Measurements from ENCODE around the gene STAC2. TPM values are rescaled to one million over a fixed set of nuclear protein-coding genes. Genes with fewer than 3 reads are reported as not detected.

Gene STAC2
- total and polyA plus RNA-seq, 5 donors from 2014 or later = not detected

DNA sequence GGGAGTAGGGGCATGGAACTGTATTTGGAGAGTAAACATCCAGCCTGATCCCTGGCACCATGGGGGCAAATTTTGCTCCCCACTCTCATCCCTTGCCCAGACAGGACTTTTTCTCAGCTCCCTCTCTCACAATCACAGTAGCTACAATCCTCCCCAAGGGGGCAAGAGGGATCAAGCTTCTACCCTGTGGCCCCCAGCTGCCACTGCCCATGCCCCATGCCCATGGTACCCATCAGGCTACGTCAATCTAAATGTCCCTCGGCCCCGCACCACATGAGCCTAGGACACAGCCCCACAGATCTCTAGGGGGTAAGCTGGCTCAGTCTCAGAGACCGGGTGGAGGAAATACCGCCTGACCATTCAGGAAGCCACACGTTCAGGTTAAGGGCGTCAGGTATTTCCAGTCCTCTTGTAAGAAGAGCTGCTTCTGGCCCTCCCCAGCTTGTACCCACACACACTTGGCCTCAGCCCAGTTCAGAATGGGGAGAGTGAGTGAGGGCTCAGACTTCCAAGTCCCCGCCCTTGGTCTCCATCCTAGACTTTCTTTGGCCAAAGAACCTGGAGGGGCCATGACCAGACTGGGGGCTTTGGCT lies 30.1 kb downstream of the STAC2 start:
- Histone ChIP-seq H3K9me3 (ENCODE audit: control insufficient read depth in 2 of 2, low read length in 2 of 2) (no peaks in the 10 kb centered on the region), H3K4me1 (ENCODE audit: control insufficient read depth, insufficient read depth, low read length, poor library complexity, severe bottlenecking) (peaks cover 40% of the 10 kb centered on the region), H3K27me3 (ENCODE audit: control insufficient read depth, insufficient read depth, low read length) (no peaks in the 10 kb centered on the region), H3K4me3 (ENCODE audit: low read depth, low read length) (peak overlapping the region; percentile 41), H3K36me3 (ENCODE audit: control insufficient read depth, insufficient read depth, low read length) (peaks cover 19% of the 10 kb centered on the region), H3K27ac (ENCODE audit: insufficient read depth, low read length, poor library complexity, severe bottlenecking) (no peak overlapping the region)
- DNase-seq (peak in 1 of 3 donors; percentile 27), ATAC-seq (ENCODE audit: low read depth in 2 of 2) (no peak)
- Mint-ChIP-seq H3K27ac (peak overlapping the region in 1 of 3 donors; percentile 69), H3K36me3 (peaks cover 19% of the 10 kb centered on the region), H3K4me3 (peak overlapping the region; percentile 81 to 91 (median 84)), H3K27me3 (peaks cover 7% of the 10 kb centered on the region), H3K4me1 (peaks cover 7 to 49% (median 33%) of the 10 kb centered on the region in 4 donors), H3K9me3 (no peaks in the 10 kb centered on the region)

DNA sequence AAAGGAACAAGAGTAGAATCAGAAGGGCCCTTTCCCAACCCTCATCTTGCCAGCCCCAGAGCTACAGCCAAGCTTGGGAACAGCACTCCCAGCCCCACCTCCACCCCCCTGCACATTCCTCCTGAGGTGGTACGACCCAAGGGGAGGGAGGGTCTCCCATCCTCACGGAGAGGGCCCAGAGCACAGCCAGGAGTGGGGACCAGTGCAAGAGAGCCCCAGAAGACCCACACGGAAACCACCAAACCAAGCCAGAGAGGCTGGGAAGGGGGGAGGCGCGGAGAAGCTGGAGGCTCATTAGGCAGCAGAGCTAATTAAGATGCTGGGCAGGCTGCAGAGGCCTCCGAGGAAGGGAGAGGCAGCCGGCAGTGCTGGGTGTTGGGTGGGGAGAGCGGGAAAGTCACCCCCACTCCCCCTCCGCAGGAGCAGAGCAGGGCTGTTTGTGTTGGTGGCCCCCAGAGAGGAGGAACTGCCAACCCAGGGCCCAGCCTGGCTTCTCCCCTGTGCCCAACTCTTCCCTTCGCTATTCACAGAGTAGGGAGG lies 30.7 kb downstream of the STAC2 start:
- peaks cover 6 to 46% (median 30%) of the 10 kb centered on the region in 4 donors for H3K4me1 Mint-ChIP-seq
- H3K9me3 Mint-ChIP-seq = no peaks in the 10 kb centered on the region
- peaks cover 19% of the 10 kb centered on the region for H3K36me3 Mint-ChIP-seq
- H3K36me3 ChIP-seq (ENCODE audit: control insufficient read depth, insufficient read depth, low read length) = peaks cover 19% of the 10 kb centered on the region
- H3K27me3 ChIP-seq (ENCODE audit: control insufficient read depth, insufficient read depth, low read length) = no peaks in the 10 kb centered on the region
- peaks cover 3% of the 10 kb centered on the region for H3K27me3 Mint-ChIP-seq
- no peak overlapping the region for H3K27ac ChIP-seq (ENCODE audit: insufficient read depth, low read length, poor library complexity, severe bottlenecking)
- peaks cover 39% of the 10 kb centered on the region for H3K4me1 ChIP-seq (ENCODE audit: control insufficient read depth, insufficient read depth, low read length, poor library complexity, severe bottlenecking)
- peak overlapping the region; percentile 13 to 91 (median 60) for H3K4me3 Mint-ChIP-seq
- no peak for ATAC-seq (ENCODE audit: low read depth in 2 of 2)
- no peak overlapping the region for H3K4me3 ChIP-seq (ENCODE audit: low read depth, low read length)
- no peak for DNase-seq
- H3K9me3 ChIP-seq (ENCODE audit: control insufficient read depth in 2 of 2, low read length in 2 of 2) = no peaks in the 10 kb centered on the region
- peak overlapping the region in 2 of 3 donors; percentile 14 to 25 for H3K27ac Mint-ChIP-seq

DNA sequence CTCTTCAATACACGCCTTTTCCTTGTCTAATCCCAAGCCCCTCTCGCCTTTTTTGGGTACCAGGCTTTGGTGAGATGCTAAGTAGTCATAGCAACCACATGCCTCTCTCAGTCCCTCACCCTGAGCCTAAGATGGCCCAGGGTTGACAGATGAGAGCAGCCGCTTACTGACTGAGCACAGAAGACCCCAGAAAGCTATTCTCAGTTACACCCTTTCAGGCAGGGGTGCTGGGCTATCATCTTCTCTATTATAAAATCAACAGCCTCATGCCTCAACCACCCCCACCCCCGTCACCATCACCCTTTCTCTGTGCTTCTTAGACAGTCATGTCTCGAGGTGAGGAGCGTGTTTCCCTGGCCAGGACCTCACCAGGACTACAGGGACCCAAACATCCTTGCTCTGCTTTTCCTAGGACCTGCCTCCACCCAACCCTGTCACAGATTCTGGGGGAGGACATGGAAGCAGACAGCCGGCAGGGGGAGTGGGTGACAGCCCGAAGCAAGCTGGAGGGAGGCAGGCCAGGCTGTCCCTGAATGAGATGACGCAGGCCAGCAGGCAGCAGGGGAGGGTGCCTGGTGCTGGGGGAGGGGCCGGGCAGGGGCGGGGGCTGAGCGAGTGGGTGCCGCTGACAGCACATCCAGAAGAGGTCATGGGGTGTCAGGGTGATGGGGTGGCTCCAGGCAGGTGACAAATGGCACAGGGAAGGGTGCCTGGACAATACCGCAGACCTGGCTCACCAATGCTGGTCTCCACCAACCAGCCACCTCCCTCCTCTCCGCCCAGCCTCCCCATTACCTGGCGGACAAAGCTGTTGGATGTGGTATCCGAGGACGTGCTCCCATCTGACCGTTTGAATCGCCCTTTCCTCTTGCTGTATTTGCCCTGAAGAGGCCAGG lies 31.4 kb downstream of the STAC2 start:
- no peaks in the 10 kb centered on the region for H3K9me3 Mint-ChIP-seq
- Histone ChIP-seq H3K4me1 (ENCODE audit: control insufficient read depth, insufficient read depth, low read length, poor library complexity, severe bottlenecking) (peaks cover 32% of the 10 kb centered on the region), H3K27ac (ENCODE audit: insufficient read depth, low read length, poor library complexity, severe bottlenecking) (no peak overlapping the region), H3K9me3 (ENCODE audit: control insufficient read depth in 2 of 2, low read length in 2 of 2) (no peaks in the 10 kb centered on the region), H3K27me3 (ENCODE audit: control insufficient read depth, insufficient read depth, low read length) (no peaks in the 10 kb centered on the region), H3K36me3 (ENCODE audit: control insufficient read depth, insufficient read depth, low read length) (peaks cover 19% of the 10 kb centered on the region), H3K4me3 (ENCODE audit: low read depth, low read length) (no peak overlapping the region)
- H3K27ac Mint-ChIP-seq = peak overlapping the region in 2 of 3 donors; percentile 72 to 86
- no peak for ATAC-seq (ENCODE audit: low read depth in 2 of 2)
- H3K36me3 Mint-ChIP-seq = peaks cover 19% of the 10 kb centered on the region
- H3K27me3 Mint-ChIP-seq = no peaks in the 10 kb centered on the region
- peak overlapping the region; percentile 31 to 81 (median 58) for H3K4me3 Mint-ChIP-seq
- peaks cover 0 to 39% (median 25%) of the 10 kb centered on the region in 4 donors for H3K4me1 Mint-ChIP-seq
- no peak for DNase-seq

DNA sequence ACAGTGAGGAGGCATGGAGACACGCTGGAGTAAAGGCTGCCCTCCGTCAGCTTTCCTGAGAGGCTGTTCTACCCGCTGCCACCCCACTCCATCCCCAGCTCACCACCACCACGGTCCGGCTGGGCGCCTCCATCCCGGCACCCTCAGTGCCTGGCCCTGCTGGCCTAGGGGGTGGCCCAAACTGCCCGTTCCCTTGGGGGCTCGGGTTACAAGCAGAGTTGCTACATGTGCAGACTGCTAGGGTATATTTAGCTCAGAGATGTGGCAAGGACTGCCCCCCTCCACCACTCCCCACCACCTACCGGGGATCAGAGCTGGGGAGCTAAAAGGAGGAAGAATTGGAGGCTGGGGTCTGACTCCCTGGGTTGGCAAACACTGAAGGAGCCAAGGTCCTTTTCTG lies 32.4 kb downstream of the STAC2 start:
- Histone ChIP-seq H3K9me3 (ENCODE audit: control insufficient read depth in 2 of 2, low read length in 2 of 2) (no peaks in the 10 kb centered on the region), H3K36me3 (ENCODE audit: control insufficient read depth, insufficient read depth, low read length) (peaks cover 24% of the 10 kb centered on the region), H3K27me3 (ENCODE audit: control insufficient read depth, insufficient read depth, low read length) (no peaks in the 10 kb centered on the region), H3K4me1 (ENCODE audit: control insufficient read depth, insufficient read depth, low read length, poor library complexity, severe bottlenecking) (peaks cover 22% of the 10 kb centered on the region), H3K4me3 (ENCODE audit: low read depth, low read length) (no peak overlapping the region), H3K27ac (ENCODE audit: insufficient read depth, low read length, poor library complexity, severe bottlenecking) (no peak overlapping the region)
- no peaks in the 10 kb centered on the region for H3K27me3 Mint-ChIP-seq
- H3K9me3 Mint-ChIP-seq = no peaks in the 10 kb centered on the region
- H3K36me3 Mint-ChIP-seq = peaks cover 19% of the 10 kb centered on the region
- H3K4me3 Mint-ChIP-seq = peak overlapping the region in 2 of 4 donors; percentile 1 to 75
- ATAC-seq (ENCODE audit: low read depth in 2 of 2) = no peak
- H3K27ac Mint-ChIP-seq = peak overlapping the region in 1 of 3 donors; percentile 6
- DNase-seq = no peak
- H3K4me1 Mint-ChIP-seq = peaks cover 0 to 31% (median 20%) of the 10 kb centered on the region in 4 donors

DNA sequence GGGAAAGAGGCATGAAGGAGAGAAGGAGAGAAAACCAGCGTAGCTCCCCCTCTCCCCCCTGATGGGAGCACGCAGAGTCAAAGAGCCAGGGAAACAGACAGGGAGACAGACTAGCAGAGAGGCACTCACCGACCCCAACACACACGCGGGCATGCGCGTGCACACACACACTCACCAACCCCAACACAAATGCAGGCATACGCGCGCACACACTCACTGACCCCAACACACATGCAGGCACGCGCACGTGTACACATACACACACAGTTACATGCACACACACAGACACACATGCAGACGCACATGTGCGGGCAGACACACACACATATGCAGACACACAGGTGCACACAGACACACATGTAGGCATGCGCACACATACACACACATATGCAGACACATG lies 32.8 kb downstream of the STAC2 start:
- no peak for ATAC-seq (ENCODE audit: low read depth in 2 of 2)
- peaks cover 25% of the 10 kb centered on the region for H3K36me3 ChIP-seq (ENCODE audit: control insufficient read depth, insufficient read depth, low read length)
- no peak overlapping the region for H3K27ac ChIP-seq (ENCODE audit: insufficient read depth, low read length, poor library complexity, severe bottlenecking)
- Mint-ChIP-seq H3K27me3 (no peaks in the 10 kb centered on the region), H3K36me3 (peaks cover 19% of the 10 kb centered on the region), H3K4me3 (peak overlapping the region in 2 of 4 donors; percentile 1 to 75), H3K27ac (peak overlapping the region in 2 of 3 donors; percentile 6 to 69), H3K9me3 (no peaks in the 10 kb centered on the region), H3K4me1 (peaks cover 0 to 26% (median 18%) of the 10 kb centered on the region in 4 donors)
- no peaks in the 10 kb centered on the region for H3K9me3 ChIP-seq (ENCODE audit: control insufficient read depth in 2 of 2, low read length in 2 of 2)
- no peaks in the 10 kb centered on the region for H3K27me3 ChIP-seq (ENCODE audit: control insufficient read depth, insufficient read depth, low read length)
- DNase-seq = no peak
- H3K4me3 ChIP-seq (ENCODE audit: low read depth, low read length) = no peak overlapping the region
- H3K4me1 ChIP-seq (ENCODE audit: control insufficient read depth, insufficient read depth, low read length, poor library complexity, severe bottlenecking) = peaks cover 18% of the 10 kb centered on the region

DNA sequence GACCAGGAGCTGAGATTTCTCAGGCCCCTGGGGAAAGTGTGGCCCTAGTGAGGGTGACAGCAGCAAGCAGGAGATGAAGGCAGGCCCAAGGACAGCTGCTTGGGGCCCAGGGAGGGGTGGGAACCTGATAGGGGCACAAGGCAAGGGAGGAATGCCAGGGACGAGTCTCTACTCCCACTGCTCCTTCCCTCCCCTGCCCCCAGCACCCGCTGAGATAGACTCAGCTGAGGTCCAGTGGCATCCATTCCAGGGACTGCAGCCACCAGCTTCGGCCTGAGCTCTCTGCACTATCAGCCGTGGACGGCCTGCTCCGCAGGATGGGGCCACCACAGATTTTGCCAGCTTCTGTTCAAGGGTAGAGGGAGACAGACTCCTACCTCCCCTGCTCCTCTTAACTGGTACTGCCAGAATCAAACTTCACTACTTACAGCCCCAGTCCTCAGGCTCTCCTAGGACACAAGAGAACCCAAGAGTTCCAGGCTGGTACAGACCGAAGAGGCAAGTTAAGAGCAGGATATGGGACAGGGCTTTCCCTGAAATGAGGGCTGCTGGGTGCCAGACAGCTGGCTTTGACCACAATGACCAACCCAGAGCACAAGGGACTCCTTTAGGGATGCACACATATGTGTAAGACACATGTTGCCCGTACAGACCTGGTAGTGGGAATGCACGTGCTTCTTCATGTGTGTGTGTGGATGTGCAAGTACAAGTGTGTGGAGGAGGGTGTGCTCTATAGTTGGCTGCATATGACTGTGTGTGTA lies 33.8 kb downstream of the STAC2 start:
- Histone ChIP-seq H3K9me3 (ENCODE audit: control insufficient read depth in 2 of 2, low read length in 2 of 2) (no peaks in the 10 kb centered on the region), H3K27me3 (ENCODE audit: control insufficient read depth, insufficient read depth, low read length) (no peaks in the 10 kb centered on the region), H3K4me3 (ENCODE audit: low read depth, low read length) (no peak overlapping the region), H3K36me3 (ENCODE audit: control insufficient read depth, insufficient read depth, low read length) (peaks cover 31% of the 10 kb centered on the region), H3K4me1 (ENCODE audit: control insufficient read depth, insufficient read depth, low read length, poor library complexity, severe bottlenecking) (peaks cover 13% of the 10 kb centered on the region), H3K27ac (ENCODE audit: insufficient read depth, low read length, poor library complexity, severe bottlenecking) (no peak overlapping the region)
- DNase-seq (no peak), ATAC-seq (ENCODE audit: low read depth in 2 of 2) (no peak)
- H3K36me3 Mint-ChIP-seq = peaks cover 25% of the 10 kb centered on the region
- peak overlapping the region; percentile 42 to 81 (median 58) for H3K27ac Mint-ChIP-seq
- no peaks in the 10 kb centered on the region for H3K27me3 Mint-ChIP-seq
- H3K4me3 Mint-ChIP-seq = peak overlapping the region in 2 of 4 donors; percentile 7 to 75
- H3K4me1 Mint-ChIP-seq = peaks cover 0 to 26% (median 17%) of the 10 kb centered on the region in 4 donors
- no peaks in the 10 kb centered on the region for H3K9me3 Mint-ChIP-seq

DNA sequence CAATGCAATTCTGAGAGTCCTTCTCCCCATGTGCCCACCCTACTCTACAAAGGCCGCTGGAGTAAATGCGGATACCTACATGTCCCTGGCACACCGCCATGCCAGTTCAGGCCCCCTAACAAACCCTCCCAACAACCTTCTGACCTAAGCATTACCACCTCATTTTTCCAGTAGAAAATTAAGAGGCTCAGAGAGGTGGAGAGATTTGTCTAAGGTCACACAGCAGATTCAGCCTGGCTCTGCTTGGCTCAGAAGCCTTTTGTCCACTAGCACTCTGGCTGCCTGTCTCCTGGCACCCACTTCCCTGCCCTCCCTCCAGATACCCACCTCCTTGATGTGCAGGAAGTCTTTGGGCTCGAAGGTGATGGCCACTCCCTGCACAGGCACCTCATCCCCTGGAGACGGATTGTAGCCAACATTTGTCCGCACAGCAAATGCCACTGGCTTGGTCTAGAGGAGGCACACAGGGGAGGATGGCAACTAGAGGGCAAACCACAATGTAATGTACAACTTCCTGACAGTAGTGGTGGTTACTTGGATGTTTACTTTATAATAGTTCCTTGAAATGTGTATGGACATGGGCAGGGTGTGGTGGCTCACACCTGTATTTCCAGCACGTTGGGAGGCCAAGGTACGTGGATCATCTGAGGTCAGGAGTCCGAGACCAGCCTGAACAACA lies 38.5 kb downstream of the STAC2 start:
- Histone ChIP-seq H3K4me1 (ENCODE audit: control insufficient read depth, insufficient read depth, low read length, poor library complexity, severe bottlenecking) (no peaks in the 10 kb centered on the region), H3K36me3 (ENCODE audit: control insufficient read depth, insufficient read depth, low read length) (peaks cover 56% of the 10 kb centered on the region), H3K27ac (ENCODE audit: insufficient read depth, low read length, poor library complexity, severe bottlenecking) (no peak overlapping the region), H3K9me3 (ENCODE audit: control insufficient read depth in 2 of 2, low read length in 2 of 2) (no peaks in the 10 kb centered on the region), H3K27me3 (ENCODE audit: control insufficient read depth, insufficient read depth, low read length) (no peaks in the 10 kb centered on the region), H3K4me3 (ENCODE audit: low read depth, low read length) (no peak overlapping the region)
- Mint-ChIP-seq H3K27ac (no peak overlapping the region), H3K36me3 (peaks cover 31% of the 10 kb centered on the region), H3K27me3 (no peaks in the 10 kb centered on the region), H3K4me3 (no peak overlapping the region), H3K9me3 (no peaks in the 10 kb centered on the region), H3K4me1 (peaks cover 0 to 4% (median 0%) of the 10 kb centered on the region in 4 donors)
- ATAC-seq (ENCODE audit: low read depth in 2 of 2) (no peak), DNase-seq (no peak)

All from CD4-positive, CD25-positive, alpha-beta regulatory T cell (primary cell).